ENCODE measurements around the gene TRNP1. TPM values are rescaled to one million over a fixed set of nuclear protein-coding genes. Genes with fewer than 3 reads are reported as not detected.

Gene TRNP1
- total RNA-seq, 1 donor: 1.2 TPM

DNA sequence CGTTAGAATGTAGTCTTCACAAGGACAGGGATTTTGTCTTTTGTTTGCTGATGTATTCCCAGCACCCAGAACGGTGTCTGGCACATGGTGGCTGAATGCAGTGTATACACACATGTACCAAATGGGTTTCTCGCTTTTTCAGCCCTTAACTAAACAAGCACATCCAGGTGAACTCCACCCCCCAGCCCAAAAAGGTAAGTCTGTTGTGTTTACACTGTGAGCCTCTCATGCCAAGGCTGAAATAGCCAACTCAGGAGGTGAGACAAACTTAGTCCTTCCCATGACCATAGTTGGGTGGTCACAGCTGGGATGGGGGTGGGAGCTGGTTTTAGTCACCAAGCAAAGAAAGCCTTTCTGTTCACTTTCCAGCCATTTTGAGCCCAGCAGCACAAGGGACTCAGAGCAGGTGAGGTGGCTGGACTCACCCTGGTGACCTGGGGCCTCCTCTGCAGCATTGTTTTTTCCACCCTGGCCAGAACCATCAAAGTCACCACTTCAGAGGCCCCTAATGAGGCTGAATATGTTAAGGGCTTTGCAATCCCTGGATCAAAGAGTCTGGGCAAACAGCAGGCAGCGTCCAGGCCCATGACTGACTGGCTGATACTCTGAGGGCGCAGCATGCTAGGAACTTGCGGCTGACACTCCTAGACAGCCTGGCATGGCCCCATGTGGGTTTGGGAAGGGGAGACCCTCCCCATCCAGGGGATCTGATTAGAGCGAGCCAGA, 10.4 kb downstream of the TRNP1 start:
- H3K27me3 ChIP-seq (ENCODE audit: insufficient read depth, low read length): no peaks in the 10 kb centered on the region
- H3K4me1 ChIP-seq (ENCODE audit: insufficient read depth, low read length): peaks cover 37% of the 10 kb centered on the region
- no peak overlapping the region for H3K4me3 ChIP-seq (ENCODE audit: low read length)
- H3K9me3 ChIP-seq (ENCODE audit: low read depth, low read length): no peaks in the 10 kb centered on the region

DNA sequence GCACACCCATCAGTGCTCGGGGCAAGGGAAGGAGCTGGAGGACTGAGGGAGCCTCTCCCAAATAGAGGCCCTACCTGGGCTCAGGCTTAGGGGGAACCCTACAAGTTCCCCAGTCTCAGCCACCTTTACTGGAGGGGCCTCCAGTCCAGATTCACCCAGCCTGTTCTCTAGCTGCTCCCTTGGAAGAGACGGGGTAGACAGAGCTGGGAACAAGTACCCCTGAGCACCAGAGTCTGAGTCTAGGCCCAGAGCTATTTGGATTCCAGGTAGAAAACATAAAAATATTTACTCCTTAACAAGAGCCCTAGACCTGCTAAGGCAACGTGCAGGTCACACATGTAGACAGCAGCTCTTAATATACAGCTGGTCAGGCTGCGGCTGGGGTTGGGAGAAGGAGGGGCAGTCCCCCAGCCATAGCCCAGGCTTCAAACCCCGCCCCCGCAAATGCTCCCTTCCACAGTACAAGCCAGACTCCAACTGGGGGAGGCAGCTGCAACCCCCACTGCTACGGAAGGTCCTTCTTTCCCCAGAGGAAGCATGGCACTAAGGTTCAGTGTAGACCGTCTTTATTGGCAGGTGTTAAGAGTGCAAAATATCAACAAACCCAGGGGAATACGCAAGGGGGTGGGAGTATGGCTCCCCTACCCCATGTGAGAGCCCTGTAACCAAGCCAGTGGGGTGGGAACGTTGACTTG, 11.1 kb downstream of the TRNP1 start:
- H3K9me3 ChIP-seq (ENCODE audit: low read depth, low read length): no peaks in the 10 kb centered on the region
- H3K27me3 ChIP-seq (ENCODE audit: insufficient read depth, low read length): no peaks in the 10 kb centered on the region
- peaks cover 34% of the 10 kb centered on the region for H3K4me1 ChIP-seq (ENCODE audit: insufficient read depth, low read length)
- H3K4me3 ChIP-seq (ENCODE audit: low read length): no peak overlapping the region

DNA sequence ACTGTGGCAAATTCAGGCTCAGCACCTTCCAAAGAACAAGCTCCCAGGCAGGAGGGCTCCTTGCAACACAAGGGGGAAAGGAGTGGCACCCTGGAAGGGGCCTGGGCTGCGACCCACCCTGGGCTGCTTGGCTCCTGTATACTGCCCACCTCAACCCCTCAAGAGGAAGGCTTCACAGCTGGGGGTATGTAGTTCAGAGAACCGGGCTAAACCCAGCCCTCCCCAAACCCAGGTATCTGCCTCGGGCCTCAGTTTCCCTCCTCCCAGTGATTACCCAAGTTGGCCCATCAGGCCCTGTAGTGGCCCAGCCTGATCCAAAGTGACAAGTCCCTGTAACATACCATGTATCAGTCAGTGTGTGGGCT, 11.7 kb downstream of the TRNP1 start:
- Histone ChIP-seq H3K27me3 (ENCODE audit: insufficient read depth, low read length) (no peaks in the 10 kb centered on the region), H3K4me3 (ENCODE audit: low read length) (no peak overlapping the region), H3K9me3 (ENCODE audit: low read depth, low read length) (no peaks in the 10 kb centered on the region), H3K4me1 (ENCODE audit: insufficient read depth, low read length) (peaks cover 30% of the 10 kb centered on the region)

DNA sequence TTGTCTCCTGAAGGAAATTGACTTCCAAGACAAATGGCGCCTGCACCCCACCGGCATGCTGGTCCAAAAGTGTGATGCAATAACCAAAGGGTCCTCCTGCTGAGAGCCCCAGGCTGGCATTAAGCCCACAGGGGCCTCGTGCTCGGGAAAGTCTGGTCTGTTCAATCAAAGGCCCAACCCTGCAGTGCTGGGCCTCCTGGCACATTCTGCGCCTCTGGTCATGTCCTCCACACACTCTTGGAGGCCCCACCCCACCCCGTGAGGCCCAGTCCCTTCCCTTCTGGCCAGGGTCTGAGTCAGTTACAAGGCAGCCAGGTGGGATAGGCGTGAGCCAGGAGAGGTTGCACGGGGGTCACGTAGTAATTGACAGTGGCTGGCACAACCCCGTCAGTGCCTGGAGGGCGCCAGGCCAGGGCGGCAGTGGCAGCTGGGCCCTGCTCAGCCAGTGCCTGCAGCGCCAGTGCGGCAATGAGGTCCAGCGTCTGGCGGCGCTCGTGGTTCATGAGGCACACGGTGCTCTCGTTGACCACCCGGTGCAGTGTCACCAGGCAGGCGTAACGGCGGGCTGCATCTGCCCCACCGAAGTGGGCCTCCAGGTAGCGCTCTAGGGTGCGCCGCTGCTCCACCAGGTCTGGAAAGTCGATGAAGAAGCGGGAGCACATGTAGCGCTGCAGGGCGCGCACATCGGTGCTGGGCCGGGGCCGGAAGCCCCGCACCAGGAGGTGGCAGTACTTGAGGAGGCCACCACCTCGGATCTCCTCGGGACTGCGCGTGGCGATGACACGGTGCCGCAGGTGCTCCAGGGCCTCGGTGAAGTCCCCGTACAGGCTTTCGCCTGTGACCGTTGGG, 12.4 kb downstream of the TRNP1 start:
- Histone ChIP-seq H3K4me1 (ENCODE audit: insufficient read depth, low read length) (peaks cover 23% of the 10 kb centered on the region), H3K9me3 (ENCODE audit: low read depth, low read length) (no peaks in the 10 kb centered on the region), H3K27me3 (ENCODE audit: insufficient read depth, low read length) (peaks cover 1% of the 10 kb centered on the region), H3K4me3 (ENCODE audit: low read length) (no peak overlapping the region)

GRCh38 chr1:27006683-27007082, 13.2 kb downstream of the TRNP1 start:
- H3K4me1 ChIP-seq (ENCODE audit: insufficient read depth, low read length): peaks cover 14% of the 10 kb centered on the region
- no peak overlapping the region for H3K4me3 ChIP-seq (ENCODE audit: low read length)
- H3K27me3 ChIP-seq (ENCODE audit: insufficient read depth, low read length): peaks cover 9% of the 10 kb centered on the region
- H3K9me3 ChIP-seq (ENCODE audit: low read depth, low read length): no peaks in the 10 kb centered on the region

DNA sequence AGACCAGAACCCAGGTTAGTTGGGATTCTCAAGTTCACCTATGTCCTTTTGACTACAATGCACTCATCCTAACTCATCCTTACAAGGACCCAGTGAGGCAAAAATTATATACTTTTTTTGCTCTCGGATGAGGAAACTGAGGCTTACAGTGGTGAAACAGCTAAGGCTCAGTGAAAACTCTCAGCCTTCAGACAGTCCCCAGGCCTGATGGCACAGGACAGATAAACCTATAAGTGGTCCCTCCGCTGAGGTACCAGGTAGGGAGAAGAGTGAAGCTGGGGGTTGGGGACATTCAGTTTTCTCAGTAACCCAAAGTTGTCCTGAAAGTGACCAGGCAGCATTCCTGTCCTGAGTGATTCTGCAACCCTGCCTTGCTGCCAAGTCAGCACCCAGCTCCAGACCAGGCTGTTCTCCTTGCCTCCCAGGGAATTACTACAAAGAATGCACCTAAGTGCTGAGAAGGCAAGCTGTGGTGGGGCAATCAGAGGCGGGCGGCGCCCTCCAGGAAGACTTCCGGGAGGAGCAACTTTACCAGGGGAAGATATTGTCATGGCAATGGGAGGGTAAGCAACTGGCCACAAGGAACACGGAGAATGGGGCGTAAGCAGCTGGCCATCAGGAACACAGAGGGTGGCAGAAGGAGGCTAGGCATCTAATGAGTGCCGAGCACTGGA, 14.6 kb downstream of the TRNP1 start:
- peaks cover 11% of the 10 kb centered on the region for H3K4me1 ChIP-seq (ENCODE audit: insufficient read depth, low read length)
- peaks cover 15% of the 10 kb centered on the region for H3K27me3 ChIP-seq (ENCODE audit: insufficient read depth, low read length)
- H3K4me3 ChIP-seq (ENCODE audit: low read length): no peak overlapping the region
- H3K9me3 ChIP-seq (ENCODE audit: low read depth, low read length): no peaks in the 10 kb centered on the region

DNA sequence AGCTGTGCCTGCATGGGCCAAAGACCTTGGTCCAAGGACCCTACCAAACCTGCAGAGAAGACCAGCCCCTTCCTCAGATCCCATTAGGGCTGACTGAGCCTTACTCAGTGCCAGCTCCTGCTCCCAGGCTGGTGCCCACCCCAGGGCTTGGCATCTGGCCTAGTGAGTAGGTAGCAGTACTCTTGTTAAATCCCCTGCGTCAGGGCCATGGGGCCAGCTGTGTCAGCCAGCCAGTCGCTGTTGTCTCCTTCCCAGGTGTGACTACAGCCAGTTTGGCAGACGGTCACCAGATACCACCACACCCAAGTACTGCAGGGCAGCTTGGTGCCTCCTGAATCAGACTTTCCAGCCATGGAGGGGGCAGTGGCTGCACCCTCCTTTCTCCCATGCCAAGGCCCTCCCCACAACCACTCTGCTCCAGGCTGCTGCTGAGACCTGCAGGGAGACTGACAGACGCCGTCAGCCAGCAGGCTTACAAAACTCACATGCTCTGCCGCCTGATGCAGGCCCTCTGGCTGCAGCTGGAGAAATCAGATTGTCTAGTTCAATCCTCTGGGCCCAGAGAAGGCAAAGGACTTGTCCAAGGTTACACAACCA, 16.2 kb downstream of the TRNP1 start:
- Histone ChIP-seq H3K4me1 (ENCODE audit: insufficient read depth, low read length) (peaks cover 13% of the 10 kb centered on the region), H3K27me3 (ENCODE audit: insufficient read depth, low read length) (peaks cover 15% of the 10 kb centered on the region), H3K4me3 (ENCODE audit: low read length) (no peak overlapping the region), H3K9me3 (ENCODE audit: low read depth, low read length) (no peaks in the 10 kb centered on the region)

DNA sequence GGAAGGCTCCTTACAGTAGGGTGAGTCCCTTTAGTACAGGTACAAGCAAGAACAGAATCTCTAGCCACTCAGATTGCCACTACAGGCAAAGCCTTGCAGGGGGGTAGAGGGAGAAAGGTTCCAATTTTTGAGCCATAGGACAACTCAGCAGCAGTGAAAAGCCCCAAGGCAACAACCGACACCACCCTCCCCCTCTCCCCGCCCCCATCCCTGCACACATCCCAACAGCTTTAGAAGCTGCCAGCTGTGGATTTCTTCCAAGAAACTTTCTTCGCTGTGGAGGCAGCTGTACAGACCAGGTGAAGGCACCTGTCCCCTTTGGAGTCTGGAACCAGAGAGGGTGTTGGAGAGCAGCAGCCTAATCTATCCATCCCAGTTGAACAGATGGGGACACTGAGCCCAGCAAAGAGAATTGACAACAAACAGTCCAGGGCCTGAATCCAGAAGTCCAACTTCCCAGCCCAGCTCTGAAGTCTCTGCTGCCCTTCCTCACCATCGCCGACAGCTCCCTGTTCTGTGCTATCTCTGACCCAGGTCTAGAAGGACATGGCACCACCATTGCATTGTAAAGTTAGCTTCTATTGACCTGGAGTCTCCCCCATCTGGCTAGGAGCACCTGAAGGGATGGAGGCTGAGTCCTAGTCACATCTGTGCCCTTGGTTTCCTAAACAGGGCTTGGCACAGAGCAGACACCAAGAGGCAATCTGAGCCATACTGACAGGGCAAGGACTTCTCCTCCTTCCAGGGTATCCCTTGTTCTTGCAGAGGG, 16.9 kb downstream of the TRNP1 start:
- Histone ChIP-seq H3K27me3 (ENCODE audit: insufficient read depth, low read length) (peaks cover 15% of the 10 kb centered on the region), H3K9me3 (ENCODE audit: low read depth, low read length) (no peaks in the 10 kb centered on the region), H3K4me1 (ENCODE audit: insufficient read depth, low read length) (peaks cover 19% of the 10 kb centered on the region), H3K4me3 (ENCODE audit: low read length) (no peak overlapping the region)

DNA sequence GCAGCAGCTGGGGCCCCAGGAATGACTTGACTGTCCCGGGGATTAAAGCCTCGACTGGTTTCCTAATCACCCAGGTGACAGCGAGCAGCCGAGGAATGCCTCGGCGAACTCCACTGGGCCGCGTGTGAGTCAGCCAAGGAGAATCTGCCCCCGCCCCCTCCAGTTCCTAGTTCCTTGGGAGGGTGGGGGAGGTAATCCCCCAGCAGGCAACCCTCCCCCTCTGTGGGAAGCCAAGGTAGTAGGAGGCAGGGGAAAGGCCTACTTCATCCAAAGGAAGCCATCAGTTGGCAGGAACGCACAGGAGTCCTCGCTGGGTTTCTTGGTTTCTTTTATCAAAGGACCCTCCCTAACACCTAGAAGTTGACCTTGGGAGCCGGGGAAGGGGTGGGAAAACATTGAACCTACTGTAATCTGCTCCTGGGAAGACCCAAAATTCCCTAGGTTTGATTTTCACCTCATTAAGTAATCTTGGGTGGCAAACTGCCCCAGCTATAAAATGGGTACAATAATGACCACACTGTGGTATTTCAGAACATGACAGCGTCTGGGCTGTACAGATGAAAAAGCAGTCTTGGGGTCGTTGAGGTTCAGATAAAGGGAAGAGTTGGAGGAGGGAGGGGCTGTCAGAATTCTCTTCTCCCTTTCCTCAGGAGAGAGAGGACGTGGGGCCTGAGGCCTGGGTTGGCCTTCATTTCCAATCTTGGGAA, 17.7 kb downstream of the TRNP1 start:
- H3K9me3 ChIP-seq (ENCODE audit: low read depth, low read length): no peaks in the 10 kb centered on the region
- peaks cover 15% of the 10 kb centered on the region for H3K27me3 ChIP-seq (ENCODE audit: insufficient read depth, low read length)
- peaks cover 20% of the 10 kb centered on the region for H3K4me1 ChIP-seq (ENCODE audit: insufficient read depth, low read length)
- H3K4me3 ChIP-seq (ENCODE audit: low read length): no peak overlapping the region

GRCh38 chr1:27011976-27012563, 18.6 kb downstream of the TRNP1 start:
- Histone ChIP-seq H3K27me3 (ENCODE audit: insufficient read depth, low read length) (peaks cover 15% of the 10 kb centered on the region), H3K9me3 (ENCODE audit: low read depth, low read length) (no peaks in the 10 kb centered on the region), H3K4me3 (ENCODE audit: low read length) (no peak overlapping the region), H3K4me1 (ENCODE audit: insufficient read depth, low read length) (peaks cover 20% of the 10 kb centered on the region)

DNA sequence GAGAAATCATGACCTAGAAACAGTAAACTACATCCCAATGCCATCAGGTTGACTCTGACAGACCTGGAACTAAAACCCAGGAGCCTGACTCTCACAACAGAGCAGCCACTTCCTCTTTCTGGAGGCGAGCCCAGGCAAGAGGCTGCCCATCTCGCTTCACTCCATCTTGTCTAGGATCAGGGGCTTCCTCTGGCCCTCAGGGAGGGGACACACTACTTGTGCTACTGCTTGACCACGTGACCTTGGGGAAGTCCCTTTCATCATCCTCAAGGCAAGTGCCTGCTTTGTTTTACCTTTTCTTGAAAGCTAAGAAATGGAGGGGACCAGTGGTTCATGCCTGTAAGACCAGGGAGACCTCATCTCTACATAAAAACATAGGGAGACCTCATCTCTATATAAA, 21.8 kb downstream of the TRNP1 start:
- Histone ChIP-seq H3K4me3 (ENCODE audit: low read length) (no peak overlapping the region), H3K27me3 (ENCODE audit: insufficient read depth, low read length) (peaks cover 15% of the 10 kb centered on the region), H3K4me1 (ENCODE audit: insufficient read depth, low read length) (peaks cover 20% of the 10 kb centered on the region), H3K9me3 (ENCODE audit: low read depth, low read length) (no peaks in the 10 kb centered on the region)

DNA sequence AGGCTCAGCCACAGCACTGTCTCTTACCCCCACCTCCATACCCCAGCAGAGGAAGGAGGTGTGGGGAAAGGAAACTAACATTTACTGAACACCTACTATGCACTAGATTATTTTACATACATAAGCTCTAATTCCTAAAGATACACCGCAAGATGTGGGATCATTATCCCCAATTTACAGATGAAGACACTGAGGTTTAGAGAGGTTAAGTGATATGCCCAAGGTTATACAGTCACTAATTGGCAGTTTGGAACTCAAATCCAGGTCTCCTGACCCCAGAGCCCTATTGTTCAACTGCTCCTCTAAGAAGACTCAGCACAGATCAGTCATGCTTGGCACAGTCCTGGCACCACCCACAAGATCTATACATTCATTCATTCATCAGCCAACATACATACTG, 22.9 kb downstream of the TRNP1 start:
- H3K9me3 ChIP-seq (ENCODE audit: low read depth, low read length): no peaks in the 10 kb centered on the region
- peaks cover 20% of the 10 kb centered on the region for H3K4me1 ChIP-seq (ENCODE audit: insufficient read depth, low read length)
- peaks cover 9% of the 10 kb centered on the region for H3K27me3 ChIP-seq (ENCODE audit: insufficient read depth, low read length)
- H3K4me3 ChIP-seq (ENCODE audit: low read length): no peak overlapping the region

GRCh38 chr1:27017207-27017606, 23.7 kb downstream of the TRNP1 start:
- Histone ChIP-seq H3K27me3 (ENCODE audit: insufficient read depth, low read length) (peaks cover under 1% of the 10 kb centered on the region), H3K9me3 (ENCODE audit: low read depth, low read length) (no peaks in the 10 kb centered on the region), H3K4me3 (ENCODE audit: low read length) (no peak overlapping the region), H3K4me1 (ENCODE audit: insufficient read depth, low read length) (peaks cover 18% of the 10 kb centered on the region)
